8988T (cell line): ENCODE data around the gene MCCD1.

ENCODE experiments used
- DNase-seq: peaks from one replicate; pipeline ENCODE4 v3.0.0; 2011

The MCCD1 gene

DNA sequence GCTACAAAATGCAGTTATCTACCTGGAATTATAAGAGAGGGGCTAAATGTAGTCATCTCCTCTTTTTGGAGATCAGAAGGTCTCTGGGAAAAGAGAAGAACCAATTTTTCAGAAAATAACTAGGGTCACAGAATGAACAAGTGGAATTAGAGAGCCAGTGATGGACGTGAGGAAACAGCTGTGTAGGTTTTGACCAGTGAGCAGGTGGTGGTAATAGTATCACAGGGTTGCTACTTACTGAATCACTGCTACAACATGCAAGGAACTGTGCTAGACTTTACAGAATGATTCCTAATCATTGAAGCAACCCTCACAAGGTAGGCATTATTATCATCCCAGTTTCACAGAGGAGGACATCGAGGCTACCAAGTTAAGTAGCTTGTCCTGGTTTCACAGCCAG is 15.9 kb downstream of the MCCD1 start:
- DNase-seq, result no peak

DNA sequence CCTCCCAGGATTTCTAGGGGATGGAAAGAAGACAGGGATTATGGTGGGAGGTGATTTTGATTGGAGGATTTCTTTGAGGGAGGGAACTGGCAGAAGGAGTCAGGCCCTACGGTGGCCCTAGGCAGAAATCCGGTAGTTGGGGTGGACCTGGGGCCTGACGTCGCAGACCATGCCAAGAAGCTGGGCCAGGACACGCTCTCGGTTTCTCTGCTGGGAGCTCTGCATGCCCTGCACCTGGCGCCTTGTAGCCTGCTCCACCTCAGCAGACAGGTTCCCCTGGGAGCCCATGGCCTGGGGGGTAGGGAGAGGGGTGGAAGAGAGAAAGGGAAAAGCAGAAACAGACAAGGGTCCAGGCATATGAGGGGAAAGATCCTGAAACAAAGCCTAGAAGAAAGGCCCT is 16.5 kb downstream of the MCCD1 start:
- DNase-seq, result no peak

DNA sequence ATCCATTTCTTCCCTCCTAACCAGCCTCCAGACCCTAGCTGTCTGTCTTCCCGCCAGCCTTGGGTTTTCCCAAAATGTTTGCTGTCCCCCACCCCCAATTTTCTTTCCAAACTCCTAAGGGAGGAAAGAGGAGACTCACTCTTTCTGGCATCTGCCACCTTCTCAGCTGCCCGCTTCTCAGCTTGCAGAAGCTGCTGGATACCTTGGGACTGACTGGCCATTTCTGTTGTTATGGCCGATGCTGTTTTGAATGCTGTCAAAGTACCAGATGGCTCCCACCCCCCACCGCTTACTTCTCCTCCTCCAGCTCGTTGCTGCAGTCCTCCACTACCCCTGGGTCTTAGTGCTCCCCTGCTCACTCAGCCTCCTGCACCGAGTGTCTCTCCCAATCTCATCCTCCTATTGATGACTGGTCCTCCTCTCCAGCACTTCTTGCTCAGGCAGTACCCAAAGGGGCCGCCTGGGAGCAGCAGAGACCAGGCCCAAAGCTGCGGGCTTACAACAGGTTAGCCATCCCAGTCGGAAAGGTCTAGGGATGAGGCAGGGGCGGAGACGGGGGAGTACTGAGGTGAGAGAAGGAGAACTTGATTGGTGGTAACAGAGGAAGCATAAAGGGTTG is 17.7 kb downstream of the MCCD1 start, which contains the start of gene ATP6V1G2:
Gene ATP6V1G2, minus strand, starts transcription at position 270 of the 619 bp plus-strand sequence. Its CDS starts 49 bp downstream, at position 221.
- no peak for DNase-seq

DNA sequence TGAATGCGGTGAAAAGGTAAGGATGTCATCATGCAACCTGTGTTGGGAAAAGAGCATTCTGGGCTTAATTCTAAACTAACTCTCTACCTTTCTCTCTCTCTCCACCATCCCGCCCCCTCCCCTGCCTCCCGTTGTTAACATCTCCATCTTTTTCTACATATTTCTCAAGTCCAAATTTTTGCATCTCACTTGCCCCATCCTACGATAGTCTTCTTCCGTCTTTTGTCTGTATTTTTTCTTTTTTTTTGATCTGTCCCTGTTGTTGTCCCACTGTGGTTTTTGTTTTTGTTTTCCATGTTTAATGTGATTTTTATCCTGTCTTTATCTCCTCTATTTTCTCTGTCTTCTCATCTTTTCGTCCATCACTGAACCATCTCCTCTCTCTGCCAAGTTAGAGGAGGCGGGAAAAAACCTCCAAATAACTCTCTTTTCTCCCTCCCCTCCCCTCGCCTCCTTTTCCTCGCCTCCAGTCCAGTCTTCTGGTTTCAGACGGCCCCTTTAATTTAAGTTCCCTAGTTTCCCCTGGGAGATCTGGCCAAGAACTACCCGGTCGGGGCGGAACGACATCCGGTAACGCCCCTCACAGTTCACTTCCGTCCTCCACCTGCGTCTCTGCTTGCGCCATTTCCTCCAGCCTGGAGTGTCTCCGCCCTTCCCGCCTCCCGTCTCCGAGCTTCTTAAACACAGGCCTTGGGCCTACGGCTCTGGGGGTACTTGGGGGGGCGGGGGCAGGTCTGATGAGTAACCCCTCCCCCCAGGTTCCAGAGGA is 18.4 kb downstream of the MCCD1 start, which contains the start of gene NFKBIL1:
Gene NFKBIL1, plus strand, starts transcription at position 651 of the 769 bp plus-strand sequence. Its CDS starts 87 bp downstream, at position 738.
- peak; percentile 73 for DNase-seq

DNA sequence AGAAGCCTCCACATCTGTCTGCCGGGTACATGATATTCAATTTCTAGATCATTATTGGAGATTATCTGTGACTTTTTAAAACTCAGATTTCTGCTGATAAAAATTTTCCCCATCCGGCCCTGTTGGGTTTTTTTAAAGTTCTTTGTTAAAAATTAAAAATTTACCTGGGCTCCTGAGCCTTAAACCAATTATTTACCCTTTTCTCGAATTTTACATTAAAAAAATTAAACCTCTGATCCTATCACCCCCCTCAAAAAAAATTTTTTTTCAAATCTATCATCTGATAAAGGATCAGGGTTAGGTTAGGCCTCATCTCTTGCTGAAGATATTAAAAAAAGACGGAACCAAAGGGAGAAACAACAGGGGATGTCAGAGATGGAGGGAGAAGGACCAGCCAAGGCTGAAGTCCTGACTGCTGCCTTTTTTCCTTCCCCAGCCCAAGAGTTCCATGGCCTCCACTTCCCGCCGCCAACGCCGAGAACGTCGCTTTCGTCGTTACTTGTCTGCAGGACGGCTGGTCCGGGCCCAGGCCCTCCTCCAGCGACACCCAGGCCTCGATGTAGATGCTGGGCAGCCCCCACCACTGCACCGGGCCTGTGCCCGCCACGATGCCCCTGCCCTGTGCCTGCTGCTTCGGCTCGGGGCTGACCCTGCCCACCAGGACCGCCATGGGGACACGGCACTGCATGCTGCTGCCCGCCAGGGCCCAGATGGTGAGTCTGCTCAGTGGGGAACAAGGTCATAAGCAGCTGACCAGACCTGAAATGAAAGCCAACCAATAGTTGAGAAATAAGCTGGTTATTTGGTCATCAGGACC is 19.2 kb downstream of the MCCD1 start:
- no peak for DNase-seq

DNA sequence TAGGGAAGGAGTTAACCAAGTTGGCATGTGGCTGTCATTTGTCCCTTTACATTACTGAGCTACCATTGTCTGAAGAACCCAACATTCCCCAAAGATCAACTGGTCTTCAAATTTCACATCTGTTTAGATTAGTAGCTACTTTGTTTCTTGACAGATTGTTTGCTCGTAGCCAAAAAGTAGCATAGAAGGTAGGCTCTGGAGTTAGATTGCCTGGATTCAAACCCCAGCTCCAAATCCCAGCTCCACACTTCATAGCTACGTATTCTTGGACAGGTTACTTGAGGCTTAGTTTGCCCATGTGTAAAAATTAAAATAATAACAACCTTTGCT is 19.7 kb downstream of the MCCD1 start:
- DNase-seq, result no peak

DNA sequence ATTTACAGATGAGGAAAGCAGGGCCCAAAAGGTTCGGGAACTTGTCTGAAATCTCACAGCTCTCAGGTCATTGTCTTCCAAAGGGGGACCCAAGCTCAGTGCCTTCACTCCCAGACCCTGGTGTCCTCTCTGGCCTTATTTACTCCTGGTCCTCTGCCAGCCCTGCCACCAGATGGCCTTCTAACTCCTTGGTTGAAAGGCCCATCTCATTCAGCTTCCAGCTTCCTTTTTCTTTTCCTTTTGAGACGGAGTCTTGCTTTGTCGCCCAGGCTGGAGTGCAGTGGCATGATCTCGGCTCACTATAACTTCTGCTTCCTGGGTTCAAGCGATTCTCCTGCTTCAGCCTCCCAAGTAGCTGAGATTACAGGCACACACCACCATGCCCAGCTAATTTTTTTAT is 22.6 kb downstream of the MCCD1 start:
- DNase-seq, result peak; percentile 65

DNA sequence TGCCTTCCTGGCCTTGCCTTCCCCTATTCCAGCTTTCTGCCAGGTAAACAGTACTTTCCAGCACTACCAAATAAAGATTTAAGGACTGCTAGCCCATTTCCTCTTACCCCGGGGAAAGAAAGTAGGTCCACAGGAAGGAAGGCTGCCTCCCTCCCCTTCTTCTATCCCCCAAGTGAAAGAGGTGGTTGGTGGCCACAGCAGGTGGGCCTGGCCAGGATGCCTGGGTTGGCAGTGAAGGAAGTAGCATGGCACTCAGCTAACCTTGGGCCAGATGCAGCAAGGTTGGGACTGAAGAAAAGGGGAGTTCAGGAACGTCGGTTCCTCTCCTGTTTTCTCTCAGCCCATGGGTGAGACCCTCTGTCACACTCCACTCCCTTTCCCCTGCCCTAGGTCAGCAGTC is 27.5 kb downstream of the MCCD1 start:
- DNase-seq, result no peak

DNA sequence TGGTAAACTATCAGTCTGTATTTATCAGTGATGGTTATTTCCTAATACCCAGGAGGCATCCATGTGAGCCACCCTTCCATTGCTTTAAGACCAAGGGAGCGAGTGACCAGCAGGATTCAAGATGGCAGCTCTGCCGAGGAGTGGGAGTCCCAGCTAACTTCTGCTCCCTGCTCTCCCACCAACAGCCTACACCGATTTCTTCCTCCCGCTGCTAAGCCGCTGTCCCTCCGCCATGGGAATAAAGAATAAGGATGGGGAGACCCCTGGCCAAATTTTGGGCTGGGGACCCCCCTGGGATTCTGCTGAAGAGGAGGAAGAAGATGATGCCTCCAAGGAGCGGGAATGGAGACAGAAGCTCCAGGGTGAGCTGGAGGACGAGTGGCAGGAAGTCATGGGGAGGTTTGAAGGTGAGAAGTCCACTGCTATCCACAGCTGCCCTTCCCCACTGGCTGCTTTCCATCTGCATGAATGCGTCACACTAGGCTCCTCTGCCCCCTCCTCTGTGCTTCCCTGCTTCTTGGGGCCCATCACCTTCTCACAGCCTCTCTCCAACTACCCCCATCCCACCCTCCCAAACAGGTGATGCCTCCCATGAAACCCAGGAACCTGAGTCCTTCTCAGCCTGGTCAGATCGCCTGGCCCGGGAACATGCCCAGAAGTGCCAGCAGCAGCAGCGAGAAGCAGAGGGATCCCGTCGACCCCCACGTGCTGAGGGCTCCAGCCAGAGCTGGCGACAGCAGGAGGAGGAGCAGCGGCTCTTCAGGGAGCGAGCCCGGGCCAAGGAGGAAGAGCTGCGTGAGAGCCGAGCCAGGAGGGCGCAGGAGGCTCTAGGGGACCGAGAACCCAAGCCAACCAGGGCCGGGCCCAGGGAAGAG is 28.9 kb downstream of the MCCD1 start:
- no peak for DNase-seq

DNA sequence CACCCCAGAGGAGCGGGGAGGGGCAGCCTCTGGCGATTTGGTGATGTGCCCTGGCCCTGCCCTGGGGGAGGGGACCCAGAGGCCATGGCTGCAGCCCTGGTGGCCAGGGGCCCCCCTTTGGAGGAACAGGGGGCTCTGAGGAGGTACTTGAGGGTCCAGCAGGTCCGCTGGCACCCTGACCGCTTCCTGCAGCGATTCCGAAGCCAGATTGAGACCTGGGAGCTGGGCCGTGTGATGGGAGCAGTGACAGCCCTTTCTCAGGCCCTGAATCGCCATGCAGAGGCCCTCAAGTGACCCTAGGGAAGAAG is 29.5 kb downstream of the MCCD1 start:
- DNase-seq, result no peak

DNA sequence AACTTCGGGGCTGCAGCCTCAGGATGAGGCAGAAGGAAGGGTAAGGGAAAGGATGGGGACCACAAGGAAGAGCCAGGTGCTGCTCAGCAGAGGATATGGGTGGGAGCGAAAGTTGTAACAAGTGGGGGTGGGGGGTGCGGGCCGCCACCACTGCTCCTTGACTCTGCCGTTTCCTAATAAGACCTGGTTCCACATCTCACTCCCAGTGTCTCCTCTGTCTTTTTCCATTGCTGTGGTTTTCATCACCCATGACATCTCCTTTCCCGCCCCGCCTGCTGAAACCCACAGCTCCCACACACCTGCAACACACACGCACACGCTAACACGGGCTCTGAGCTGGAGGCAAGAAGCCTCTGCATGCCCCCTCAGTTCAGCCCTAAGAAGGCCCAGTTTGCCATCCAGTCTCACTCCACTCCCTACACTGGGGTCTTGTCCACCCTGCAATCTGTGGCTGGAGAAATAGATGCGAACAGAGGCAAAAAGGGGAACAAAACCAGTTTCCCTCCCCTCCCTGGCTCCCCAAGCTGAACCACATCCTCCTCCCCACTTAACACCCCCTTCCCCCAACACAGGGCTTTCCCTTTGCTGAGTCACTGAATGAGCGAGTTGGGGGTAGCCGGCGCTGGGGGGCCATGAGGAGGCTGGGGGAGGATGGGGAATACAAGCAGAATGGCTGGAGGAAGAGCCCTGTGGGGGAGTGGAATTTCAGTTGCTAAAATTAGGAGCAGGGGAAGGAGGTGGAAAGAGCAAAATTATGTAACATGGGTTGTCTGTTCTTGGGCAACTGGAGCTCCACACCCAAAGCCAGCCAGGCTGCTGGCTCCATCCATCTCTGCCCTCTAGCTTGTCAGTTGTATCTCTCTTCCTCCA is 30.1 kb downstream of the MCCD1 start:
- no peak for DNase-seq

DNA sequence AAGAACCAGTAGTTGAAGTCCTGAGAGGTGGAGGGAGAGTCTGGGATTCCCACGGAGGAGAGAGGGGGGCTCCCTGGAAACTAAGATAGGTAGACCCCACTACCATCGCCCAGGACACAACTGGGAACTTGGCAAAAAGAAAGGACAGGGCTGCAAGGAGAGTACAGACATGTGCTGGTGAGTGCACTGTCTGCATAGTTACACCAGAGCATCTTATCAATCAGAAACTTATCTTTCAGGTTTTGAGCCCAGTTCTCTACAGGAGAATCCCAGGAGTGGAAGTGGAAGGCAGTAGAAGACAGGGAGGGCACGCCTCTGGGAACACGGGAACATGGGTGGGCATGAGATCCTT is 30.8 kb downstream of the MCCD1 start:
- DNase-seq, result no peak

DNA sequence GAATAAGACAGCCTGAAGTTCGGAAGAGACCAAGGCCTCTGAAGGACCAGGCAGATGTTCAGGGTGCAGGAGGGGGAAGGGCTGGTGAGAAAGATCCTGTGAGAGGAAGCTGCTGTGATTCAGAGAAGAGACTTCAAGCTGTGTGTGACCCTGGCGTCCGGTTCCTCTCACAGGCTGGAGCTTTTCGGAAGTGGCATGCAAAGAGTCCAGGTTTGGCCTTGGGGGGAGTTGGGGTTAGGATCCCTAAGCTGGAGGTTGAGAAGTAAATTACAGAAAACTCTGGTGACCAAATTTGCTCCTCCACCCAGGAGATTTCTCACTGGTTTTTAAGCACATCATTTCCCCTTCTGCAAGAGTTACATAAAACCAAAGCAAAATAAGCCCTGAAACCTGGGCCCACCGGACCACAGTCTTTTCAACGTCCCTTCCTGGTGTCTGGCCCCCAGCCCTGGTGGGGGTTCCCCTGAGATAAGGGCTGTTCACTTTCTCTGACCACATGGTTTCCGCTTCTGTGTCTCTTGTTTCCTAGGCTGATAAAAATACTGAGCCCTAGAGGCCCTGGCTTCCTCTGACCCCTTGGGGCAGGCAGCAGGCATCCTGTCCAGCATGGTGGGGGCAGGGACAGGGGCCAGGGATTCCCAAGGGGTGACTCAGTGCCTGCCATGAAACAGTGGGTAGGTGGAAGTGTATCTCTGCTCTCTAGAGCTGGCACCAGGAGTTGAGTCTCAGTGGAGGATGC is 31.4 kb downstream of the MCCD1 start:
- DNase-seq, result no peak

DNA sequence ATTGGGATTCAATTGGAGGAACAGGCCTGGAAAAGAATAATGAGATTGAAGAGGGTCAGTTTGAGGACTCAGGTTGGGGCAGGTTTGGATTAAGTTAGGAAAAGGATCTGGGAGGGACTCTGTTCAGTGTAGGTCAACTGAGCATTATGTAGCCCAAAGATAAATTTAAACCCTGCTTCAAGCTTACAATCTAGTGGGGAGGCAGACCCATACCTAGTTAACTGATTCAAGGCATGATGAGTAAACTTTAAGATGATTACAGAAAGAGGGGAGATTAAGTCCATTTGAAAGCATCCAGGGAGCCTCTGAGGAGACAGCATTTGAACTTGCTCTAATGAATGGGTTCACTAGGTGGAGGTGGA is 31.9 kb downstream of the MCCD1 start:
- DNase-seq, result no peak

DNA sequence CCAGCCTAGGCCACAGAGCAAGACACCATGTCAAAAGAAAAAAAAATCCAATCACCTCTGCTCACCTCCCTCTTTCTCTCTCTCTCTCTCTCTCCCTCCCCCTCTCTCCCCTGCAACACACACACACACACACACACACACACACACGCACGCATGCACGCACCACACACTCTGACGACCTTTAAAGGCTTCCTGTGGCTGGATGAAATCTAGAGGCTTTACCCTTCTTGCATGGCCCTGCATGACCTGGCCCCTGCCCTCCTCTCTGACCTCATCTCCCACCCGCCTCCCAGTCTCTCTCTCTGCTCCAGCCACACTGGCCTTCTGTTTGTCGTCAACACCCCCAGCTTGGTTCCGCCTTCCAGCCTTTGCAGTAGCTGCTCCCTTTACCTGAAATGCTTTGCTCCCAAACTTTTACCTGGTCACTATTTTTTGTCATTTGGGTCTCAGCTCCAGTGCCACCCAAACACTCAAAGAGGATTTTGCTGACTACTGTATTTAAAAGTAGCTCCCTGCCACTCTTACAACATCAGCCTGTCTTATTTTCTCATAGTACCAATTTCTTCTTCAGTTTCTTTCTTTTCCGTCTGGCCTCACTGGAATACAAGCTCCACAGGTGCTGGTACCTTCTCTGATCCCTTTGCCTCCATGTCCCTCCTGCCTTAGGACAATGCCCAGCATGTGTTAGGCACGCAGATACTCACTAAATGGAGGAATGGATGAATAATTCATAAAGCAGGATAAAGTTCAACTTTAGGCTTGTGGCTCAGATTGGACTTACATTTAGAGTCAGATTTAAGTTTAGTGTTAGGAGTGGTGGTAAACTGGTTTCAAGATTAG is 39.0 kb downstream of the MCCD1 start:
- no peak for DNase-seq

DNA sequence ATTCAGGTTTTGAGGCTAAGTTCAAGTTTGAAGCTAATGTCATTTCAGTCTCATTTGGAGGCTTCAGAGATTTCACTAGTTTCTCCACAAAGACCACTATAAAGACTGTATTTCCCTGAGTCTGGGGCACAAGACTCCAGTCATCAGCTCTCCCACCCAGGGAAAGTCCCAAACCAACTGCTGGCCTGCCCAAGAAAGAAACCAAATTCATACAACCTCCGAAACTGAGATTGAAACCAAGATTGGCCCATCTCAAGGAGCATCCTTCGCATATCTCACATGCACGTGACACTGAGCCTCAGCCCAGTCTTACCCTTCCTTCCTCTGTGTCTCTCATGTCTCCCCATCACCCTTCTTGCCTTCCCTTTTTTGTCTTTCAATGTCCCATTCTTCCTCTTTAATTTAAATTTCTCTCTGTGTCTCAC is 39.8 kb downstream of the MCCD1 start:
- no peak for DNase-seq

DNA sequence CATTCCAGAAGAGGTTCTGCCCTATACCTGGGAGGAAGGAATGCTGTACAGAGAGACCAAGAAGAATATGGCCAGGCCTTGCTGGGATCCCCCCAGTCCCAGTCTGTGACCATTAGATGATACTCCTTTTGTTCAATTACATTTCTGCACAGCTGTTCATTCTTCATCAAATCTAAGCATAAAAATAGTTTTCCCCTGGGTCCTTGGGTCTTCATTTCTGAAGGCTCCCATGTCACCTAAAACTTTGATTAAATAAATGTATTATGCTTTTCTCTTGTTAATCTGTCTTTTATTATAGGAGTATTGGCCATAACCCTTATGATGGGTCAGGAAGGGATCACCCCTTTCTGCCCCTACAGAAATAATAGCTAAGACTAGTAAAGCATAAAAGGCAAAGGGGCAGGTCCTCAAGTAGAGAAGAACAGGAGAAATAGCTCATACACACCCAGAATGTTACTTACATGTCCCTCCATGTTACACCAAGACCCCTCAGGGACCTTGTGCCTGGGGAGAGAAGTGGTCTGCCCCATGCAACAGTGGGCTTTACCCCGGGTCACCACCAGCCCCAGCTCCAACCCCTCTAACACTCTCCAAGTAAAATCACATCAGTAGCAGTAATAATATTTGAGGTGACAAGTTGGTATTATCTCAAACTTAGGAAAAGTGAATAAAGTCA is 41.2 kb downstream of the MCCD1 start:
- DNase-seq, result no peak

DNA sequence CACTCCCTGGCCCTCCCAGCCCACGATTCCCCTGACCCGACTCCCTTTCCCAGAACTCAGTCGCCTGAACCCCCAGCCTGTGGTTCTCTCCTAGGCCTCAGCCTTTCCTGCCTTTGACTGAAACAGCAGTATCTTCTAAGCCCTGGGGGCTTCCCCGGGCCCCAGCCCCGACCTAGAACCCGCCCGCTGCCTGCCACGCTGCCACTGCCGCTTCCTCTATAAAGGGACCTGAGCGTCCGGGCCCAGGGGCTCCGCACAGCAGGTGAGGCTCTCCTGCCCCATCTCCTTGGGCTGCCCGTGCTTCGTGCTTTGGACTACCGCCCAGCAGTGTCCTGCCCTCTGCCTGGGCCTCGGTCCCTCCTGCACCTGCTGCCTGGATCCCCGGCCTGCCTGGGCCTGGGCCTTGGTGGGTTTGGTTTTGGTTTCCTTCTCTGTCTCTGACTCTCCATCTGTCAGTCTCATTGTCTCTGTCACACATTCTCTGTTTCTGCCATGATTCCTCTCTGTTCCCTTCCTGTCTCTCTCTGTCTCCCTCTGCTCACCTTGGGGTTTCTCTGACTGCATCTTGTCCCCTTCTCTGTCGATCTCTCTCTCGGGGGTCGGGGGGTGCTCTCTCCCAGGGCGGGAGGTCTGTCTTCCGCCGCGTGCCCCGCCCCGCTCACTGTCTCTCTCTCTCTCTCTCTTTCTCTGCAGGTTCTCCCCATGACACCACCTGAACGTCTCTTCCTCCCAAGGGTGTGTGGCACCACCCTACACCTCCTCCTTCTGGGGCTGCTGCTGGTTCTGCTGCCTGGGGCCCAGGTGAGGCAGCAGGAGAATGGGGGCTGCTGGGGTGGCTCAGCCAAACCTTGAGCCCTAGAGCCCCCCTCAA is 43.5 kb downstream of the MCCD1 start, which contains the start of gene LTA:
Gene LTA, plus strand, starts transcription at position 249 of the 871 bp plus-strand sequence. Its CDS starts 454 bp downstream, at position 703.
- DNase-seq, result no peak
